SW480 (cell line): Measurements from ENCODE around the gene SPATA24.
"Not testable (repeated sequence)": the region's sequence is repeated elsewhere in the genome, so short reads cannot be mapped to it uniquely, and the experiment has no call there.

Experiments
- DNase-seq: peaks from one replicate; pipeline ENCODE4 v3.0.0-alpha.2; 2016; ENCODE audit warnings: low spot score

SPATA24 gene

DNA sequence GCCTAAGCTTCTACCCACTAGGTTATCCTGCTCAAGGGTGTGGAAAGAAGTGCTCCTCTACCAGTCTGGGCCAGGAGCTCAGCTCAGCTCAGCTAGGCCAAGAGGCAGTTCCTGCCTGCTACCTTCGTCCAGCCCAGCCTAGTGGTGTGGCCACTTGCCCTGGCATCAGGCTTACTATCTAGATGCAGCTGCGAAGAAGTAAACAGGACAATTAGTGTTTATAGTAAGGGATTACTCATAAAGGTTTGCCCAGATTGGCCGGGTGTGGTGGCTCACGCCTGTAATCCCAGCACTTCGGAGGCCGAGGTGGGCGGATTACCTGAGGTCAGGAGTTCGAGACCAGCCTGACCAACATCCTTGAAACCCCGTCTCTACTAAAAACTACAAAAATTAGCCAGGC, 12.8 kb upstream of the SPATA24 start:
- no peak for DNase-seq

DNA sequence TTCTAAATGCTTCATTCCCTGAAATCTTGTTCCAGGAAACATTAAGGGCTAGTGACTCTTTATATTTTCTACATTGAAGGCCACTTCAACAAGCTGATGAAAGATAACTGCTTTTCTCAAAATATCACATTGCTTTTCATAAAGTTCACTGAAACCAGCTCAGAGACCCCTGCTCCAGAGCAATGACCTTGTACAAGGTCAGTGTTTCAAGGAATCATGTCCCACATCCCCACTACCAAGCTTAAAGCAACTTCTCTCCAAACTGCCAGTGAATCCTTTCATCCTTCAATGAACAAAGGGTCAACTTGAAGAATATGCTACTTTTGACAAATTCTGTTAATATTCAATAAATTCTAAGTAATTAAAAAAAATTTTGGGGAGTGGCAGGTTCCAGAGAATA, 12.0 kb upstream of the SPATA24 start:
- DNase-seq: no peak

DNA sequence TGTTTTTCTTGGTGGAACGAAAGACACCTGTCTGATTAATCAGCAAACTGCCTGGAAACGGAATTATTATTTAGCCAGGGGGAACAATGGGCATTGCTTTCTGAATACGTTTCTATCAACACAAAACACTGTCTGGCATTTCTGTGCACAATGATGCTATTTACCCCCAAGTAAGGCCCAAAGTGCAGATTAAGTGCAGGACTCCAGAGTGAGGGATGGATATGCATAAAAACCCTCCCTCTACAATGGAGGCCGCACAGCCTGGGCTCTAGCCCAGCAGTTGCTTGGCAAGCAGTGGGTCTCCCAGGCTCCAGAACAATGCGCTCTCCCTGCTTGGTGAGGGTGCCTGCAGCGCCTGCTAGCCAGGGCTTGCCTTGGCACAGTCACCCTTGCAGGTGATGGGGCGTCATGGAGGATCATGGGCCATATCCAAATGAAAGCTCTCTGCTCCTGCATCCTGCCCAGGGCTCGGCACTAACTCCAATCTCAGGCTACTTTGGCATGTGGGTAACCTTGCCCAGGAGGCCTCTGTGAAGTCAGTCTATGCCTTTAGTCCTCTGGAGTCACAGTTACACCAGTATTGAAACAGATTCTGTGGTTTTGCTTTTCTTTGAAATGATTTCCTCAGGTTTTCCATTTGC, 11.5 kb upstream of the SPATA24 start:
- DNase-seq: no peak

DNA sequence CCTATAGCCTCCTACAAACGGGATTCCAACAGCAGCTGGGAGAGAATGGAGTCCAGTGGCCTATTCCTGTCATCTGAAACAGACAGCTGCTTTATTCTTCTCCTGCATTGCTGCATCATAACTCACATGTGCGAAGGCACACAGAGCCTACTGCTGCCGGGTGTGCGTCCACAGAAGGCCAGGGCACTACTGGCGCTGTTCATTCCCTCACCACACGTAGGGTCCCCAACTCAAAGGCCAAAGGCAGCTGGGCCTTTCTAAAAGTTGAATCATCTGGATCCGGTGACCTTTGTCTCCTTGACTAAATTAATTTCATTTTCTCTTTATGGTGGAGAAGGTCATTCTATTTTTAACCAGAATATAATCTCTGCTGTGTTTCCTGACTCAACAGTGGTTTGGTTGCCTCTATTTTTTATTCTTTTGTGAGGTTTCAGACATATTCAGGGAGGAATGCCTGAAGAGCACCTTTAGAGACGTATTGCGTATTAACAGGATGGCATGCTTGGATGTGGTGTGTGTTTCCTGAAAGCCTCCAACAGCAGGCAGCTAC, 10.8 kb upstream of the SPATA24 start:
- peak; percentile 31 for DNase-seq

DNA sequence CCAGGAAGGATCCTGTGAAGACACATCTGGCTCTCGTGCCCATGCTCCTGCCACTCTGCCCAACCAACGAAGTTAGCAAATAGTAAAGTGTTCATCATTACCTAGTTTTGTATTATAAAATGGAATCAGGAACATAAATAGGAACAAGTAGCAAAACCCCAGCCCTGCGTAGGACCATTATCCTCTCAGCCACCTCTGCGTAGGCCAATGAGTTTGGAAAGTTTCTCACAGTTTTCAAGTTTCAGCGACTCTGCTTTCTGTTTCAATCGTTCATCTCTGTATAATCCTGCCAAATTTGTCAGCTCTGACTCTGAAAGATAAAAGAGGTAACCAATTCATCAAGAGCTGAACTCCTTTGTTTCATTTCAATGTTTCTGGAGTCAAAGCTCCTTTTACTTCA, 10.1 kb upstream of the SPATA24 start:
- no peak for DNase-seq

DNA sequence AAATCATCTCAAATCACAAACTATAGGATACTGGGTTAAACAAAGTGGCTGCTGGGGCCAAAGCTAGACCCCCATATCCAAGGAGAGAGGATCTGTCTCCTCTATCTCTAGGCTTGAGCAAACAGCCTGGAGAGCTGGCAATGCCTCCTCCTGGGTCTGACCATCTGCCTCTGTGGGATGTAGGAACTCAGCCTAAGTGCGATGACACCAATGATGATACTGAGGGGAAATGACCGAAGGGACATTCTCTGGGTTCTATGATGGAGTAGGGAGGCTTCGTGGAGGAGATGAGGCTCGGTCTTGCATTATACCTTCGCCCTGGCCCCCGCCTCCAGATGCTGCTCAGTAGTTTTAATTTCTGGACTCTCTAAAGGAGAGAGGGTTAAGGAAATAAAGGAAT, 9.3 kb upstream of the SPATA24 start:
- DNase-seq: no peak

DNA sequence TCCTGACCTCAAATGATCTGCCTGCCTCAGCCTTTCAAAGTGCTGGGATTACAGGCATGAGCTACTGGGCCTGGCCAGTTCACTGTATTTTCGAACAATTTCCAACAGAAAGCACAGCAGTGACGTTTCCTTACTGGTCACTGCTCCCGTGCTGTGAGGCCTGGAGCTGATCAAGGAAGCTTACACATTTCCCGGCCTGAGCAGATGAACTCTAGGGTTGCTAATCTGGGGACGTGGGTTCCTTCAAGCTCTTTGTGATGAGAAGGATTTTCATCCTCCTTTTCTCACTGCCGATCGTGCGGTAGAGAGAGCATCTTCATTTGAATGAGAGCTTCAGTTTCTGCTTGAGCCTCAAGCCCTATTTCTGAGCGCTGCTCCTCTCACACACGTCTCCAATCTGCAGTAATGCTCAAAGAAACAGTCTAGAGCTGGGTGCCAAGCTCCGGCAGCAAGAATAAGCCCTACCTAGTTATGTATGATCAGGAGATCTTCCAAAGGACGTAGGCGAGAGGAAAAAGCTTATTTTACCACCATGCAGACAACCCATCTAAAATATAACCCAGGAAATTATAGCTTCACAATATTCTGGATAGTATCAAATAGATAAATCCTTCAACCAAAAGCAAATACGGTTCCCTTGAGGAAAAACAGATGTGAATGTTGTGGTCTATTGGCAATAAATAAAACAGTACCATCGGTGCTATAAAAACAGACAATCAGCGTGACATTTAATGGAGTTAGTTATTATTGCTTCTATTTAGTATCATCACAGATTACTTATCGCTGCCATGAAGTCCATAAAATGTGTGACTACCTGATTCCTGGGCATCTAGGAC, 7.3 kb upstream of the SPATA24 start:
- no peak for DNase-seq

DNA sequence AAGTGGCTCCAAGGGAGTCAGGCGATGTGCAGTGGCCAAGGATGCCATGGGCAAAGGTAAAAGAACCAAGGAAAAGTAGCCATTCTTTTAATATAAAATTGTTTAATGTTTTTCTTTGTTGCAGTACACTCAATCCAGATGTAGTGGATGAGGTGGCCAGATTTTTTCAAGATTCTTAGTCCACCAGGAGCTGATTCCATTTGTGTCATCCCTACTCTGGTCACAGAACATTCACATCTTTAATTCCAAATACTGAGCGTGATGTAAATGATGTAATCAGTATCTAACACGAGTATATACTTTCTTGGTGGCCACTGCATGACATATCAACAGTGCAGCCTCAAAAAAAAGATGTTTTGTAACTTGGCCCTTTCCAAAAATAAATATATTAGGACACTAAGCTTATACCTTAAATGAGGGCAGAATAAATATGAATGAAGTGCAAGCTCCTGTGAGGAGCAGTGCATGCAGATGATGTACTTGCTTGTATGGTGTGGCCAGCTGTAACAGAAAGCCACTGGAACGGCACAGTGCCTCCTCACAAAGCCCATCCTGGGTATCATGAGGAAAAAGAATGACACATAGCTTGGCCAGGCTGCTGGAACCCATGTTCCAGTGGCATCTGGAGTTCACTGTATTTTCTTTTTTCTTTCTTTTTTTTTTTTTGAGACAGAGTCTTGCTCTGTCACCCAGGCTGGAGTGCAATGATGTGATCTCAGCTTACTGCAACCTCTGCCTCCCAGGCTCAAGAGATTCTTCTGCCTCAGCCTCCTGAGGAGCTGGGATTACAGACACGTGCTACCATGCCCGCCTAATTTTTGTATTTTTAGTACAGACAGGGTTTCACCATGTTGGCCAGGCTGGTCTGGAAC, 6.5 kb upstream of the SPATA24 start:
- no peak for DNase-seq

DNA sequence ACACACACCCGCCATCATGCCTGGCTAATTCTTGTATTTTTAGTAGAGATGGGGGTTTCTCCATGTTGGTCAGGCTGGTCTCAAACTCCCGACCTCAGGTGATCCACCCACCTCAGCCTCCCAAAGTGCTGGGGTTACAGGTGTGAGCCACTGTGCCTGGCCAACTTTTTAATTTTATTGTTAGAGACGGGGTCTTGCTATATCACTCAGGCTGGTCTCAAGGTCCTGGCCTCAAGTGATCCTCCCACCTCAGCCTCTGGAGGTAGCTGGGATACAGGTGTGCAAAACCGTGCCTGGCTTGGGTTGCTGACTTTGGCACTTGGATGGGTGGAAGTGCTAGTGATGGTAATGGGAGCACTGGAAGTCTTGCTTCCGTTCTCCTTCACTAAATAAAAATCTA, 5.2 kb upstream of the SPATA24 start:
- not testable (repeated sequence) for DNase-seq

DNA sequence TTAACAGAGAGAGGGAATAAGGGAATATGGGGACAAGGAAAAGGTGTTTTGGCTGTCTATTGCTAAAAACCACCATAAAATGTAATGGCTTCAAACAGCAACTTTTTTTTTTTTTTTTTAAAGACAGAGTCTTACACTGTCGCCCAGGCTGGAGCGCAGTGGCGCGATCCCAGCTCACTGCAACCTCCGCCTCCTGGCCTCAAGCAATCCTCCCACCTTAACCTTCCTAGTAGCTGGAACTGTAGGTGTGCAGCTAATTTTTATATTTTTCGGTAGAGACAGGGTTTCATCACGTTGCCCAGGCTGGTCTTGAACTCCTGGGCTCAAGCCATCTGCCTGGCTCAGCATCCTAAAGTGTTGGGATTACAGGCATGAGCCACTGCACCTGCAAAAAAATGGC, 4.3 kb upstream of the SPATA24 start:
- DNase-seq: no peak

DNA sequence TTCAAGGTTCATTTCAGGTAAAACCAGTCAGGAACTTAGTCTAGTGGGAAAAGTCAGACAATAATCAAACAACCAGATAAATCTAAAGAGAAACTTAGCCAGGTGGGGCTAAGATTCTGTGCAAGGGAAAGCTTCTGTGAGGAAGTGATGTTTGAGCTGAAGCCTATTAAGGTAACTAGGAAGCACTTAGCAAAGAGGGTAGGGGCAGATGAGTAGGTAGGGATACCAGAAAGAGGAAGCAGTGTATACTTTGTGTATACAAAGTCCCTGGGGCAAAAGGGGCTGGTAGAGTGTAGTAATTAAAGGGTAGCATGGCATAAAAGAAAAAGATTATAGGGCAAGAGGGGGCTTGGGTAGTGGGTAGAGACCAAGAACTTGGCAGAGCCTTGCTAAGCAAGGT, 3.6 kb upstream of the SPATA24 start:
- DNase-seq: no peak

DNA sequence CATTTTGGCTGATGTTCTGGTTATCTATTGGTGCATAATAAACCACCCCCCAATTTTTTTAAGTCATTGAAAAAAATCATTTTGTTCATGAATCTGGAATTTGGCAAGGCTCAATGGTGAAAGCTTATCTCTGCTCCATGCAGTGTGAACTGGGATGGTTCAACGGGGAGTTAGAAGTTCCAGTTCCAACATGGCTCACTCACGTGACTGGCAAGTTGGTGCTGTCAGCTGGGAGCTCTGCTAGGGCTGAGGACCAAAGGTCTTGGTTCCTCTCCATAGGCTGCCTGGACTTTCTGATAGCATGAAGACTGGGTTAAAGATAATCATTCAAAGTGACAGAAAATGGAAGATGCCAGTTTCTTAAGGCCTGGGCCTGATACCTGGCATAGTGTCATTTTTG, 3.1 kb upstream of the SPATA24 start:
- DNase-seq: no peak

DNA sequence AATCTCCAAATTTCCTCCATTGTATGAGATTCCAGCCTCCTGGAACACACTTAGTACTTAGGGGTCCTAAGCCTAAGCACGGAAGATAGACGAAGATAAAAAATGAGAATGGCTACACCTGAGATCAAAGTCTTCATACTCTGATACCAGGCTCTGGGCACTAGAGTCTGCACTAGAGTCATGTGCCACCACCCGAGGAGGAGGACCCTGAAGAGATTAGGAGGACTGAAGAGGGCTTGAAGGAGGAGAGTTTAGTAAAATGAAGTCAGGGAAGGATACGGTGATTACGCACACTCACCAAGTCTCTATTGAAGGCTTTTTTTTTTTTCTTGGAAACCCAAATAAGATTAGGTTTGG, 573 bp upstream of the SPATA24 start:
- no peak for DNase-seq

DNA sequence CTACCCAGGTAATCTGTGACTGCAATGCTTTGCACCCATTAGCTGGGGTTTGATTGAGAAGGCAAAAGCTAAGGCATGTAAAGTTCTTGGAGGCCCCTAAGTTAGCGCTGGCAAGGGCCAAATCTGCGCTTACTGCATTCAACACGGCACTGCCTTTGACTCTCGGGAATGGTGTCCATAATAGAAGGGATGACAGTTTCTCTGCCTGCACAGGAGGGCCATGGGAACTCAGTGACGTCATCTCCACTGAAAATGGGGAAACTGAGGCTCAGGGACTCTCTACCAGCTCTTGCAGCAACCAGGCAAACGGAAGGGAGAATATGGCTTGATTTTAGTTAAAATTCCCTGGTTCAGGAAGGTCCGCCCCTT, 487 bp downstream of the SPATA24 start:
- DNase-seq: no peak

DNA sequence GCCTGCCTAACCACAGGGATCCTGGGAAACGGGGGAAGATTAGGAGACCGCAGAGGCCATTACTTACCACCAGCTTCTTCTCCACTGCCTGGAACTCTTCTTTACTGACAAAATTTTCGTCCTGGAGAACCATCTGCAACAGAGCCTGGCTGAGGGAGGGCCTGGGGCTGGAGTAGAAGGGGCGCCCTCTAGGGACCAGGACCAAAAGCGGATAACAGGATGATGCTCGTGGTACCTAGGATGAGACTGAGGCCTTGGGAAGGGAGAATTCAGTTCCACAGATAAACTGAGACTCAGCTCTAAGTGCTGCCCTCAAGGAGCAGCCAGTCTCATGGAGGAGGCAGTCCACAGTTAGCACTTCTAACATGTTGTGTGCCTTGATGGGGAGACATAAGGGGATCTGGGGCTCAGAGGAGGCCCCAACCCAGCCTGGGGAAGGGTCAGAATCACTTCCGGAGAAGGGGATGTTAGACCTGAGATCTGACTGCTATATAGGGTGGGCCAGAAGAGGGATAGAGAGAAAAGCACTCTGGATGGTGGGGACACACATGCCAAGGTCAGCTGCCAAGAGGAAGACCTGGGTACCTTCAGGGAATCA, 1.2 kb downstream of the SPATA24 start:
- peak; percentile 58 for DNase-seq

DNA sequence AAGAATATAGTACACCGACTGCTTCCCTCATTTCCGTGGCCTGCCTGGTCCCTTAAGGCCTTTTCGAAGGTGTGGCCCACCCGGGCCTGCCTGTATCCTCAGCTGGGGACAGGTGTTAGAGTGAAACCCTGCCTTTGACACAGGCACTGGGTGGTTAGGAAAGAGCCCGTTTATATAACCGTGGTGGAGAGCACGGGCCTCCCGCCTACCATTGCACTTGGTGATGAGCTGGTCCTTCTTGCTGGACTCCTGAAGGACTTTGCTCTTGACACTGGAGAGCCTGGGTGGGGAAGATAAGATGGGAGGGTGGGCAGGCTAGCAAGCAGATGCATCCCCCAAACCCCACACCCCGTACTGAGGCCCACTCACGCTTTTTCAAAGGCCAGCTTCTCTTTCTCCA, 2.3 kb downstream of the SPATA24 start:
- no peak for DNase-seq

DNA sequence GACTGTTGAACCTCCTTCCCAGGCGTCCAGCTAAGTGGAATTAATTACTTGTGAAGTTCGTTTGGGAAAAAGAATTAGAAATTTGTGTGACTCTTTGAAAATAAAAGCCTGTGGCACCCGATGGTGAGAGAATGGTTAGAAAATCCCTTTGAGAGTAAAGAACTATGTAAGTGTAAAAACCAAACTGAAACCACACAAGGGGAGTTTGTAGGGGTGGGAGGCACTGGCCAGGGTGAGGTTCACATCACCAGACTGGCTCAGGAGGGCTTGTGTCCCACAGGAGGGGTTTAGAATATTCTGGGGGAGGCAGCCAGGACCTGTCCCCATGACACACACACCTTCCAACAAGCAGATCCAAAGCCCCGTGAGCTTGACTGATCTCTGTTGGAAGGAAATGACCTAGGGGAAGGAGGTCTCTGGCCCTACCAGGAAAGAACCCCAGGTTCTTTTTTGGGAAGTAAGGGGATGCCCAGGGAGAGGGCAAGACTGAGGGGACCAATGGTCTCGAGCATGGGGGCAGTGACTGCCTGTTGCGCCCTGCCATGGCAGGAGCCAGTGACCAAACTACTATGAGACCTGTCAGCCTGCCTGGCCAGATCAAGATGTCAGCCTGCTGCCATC, 4.3 kb downstream of the SPATA24 start:
- DNase-seq: no peak

DNA sequence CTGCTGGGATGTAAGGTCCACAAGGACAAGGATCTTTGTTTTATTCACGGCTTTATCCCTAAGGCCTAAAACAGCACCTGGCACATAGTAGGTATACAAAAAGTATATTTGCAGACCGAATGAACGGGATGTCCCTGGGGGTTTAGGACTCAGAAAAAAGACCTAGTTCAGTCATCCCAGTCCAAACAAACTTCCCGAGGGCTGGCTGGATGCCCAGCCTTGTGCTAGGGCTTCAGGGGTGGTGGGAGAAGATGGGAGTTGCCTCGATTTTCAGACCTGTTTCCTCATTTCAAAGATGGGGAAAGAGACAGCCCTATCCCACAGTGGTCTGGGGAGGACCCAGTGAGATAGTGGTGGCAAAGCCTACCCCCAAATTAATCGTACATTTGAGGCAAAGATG, 6.0 kb downstream of the SPATA24 start:
- no peak for DNase-seq

DNA sequence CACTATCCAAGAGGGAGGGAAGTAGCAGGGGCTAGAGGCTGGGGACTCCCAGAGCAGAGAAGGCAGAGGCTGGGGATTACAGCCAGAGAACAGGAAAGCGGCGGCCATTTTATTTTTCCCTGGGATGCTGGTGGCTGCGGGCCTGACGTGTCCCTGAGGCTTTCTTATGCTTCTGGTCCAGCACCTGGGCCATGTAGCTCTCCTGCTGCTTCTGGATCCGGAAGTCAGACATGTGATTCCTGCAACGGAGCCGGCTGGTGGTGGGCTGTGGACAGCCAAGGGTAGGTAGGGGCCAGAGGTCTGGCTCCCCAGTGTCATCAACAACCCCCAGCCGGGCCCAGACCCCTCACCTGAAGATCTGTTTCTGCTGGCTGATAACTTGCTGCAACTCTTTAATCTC, 7.2 kb downstream of the SPATA24 start:
- DNase-seq: no peak

DNA sequence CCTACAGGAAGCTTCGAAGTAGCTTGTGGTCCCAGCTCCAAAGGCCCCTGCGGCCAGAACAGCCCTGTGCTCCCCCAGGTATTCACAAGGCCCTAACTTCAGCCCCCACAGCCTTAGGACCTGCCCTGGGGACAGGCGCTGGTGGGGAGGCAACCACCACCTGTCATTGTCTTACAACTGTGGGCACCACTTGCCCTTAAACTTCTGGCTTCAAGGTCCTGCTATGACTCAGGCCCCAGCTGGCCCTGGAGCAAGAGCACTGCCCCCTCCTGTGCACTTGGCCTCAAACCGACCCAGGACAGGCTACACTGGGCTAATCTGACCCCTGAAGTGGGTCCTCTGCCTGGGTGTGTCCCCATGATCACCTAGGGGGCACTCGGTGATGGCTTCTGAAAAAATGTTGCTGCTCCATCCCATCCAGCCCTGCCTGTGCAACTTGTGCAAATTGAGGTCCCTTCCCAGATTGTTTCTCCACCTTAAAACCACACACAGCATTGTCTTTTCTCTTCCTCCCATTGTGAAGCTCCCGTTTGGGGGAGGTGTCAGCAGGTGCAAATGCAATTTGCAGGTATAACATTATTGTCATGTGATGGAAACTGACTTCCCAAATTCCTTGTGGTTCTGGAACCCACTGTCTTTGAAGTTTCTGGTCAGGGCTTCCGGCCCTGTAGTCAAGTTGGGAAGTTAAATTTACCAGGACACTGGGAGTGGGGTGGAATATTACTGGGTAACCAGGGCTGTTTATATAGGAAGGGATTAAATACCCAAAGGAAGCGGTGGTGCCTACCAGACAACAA, 7.8 kb downstream of the SPATA24 start:
- peak; percentile 98 for DNase-seq
